GM19238 (cell line): ENCODE results near the gene CNPY1.
"Not testable (repeated sequence)": the region's sequence is repeated elsewhere in the genome, so short reads cannot be mapped to it uniquely, and the experiment has no call there.

Experiments used
- DNase-seq: peaks from one replicate; pipeline ENCODE4 v3.0.0; 2011; ENCODE audit warnings: low spot score; ENCODE audit not compliant: insufficient read length

The CNPY1 gene

DNA sequence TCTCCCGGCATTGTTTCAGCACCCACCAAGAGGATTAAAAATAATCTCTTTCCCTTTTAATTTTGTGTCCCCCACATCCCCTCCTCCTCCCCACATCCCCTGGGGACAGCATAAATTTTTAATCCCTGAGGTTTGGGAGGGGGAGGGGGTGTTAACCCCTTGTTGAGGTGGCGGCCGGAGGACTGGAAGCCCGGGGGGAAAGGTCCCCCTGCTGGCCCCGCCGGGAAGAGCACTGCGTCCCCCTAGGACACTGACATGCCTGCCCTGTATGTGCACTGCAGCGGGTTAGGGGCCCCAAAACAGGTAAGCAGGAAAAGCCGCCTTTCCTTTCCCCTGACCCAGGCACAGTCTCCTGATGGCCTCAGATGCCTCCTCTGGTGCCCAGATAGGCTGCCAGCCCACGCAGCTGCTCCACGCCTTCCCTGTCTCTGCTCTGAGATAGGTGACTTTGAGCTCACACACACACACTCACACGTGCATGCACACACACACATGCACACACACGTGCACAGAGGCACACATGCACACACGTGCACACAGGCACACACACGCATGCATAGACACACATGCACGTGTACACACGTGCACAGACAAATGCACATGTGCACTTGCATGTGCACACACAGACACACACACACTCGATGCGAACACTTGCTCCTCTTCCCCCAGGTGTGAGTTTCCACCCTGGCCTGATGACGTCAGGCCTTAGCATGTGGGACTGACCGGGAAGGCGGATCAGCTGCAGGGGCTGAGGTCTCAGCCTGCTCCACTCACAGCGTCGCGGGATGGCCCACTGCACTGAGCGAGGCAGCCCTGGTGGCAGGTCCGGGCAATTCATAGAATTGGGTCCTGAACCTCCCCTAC lies 12.3 kb downstream of the CNPY1 start:
- peak; percentile 74 for DNase-seq

- DNase-seq, result no peak
Observed at GRCh38 chr7:155533120-155533826, 13.1 kb downstream of the CNPY1 start.

GRCh38 chr7:155532792-155533119 lies 13.6 kb downstream of the CNPY1 start:
- no peak for DNase-seq

DNA sequence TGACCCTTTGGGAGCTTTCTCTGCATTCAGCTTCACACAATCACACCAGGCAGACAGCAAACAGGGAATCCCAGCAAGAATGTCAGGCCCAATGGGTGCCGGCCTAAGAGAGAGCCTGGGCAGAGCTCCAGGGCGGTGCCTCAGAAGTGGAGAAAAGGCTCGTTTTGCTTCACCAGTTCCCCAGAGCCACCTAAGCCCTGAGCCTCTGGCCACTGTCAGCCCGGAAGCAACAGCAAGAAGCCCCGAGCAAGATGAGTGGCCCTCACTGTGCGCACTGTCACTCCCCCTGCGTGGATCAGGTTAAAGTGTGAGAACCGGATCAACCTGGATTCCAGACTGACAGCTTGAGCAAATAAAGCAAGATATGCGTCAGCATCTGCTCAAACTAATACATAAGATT lies 14.7 kb downstream of the CNPY1 start:
- DNase-seq, result no peak

GRCh38 chr7:155530601-155531000 lies 15.8 kb downstream of the CNPY1 start:
- DNase-seq, result no peak

GRCh38 chr7:155529845-155530244 lies 16.5 kb downstream of the CNPY1 start:
- DNase-seq, result no peak

GRCh38 chr7:155529346-155529745 lies 17.0 kb downstream of the CNPY1 start:
- no peak for DNase-seq

GRCh38 chr7:155527664-155528063 lies 18.7 kb downstream of the CNPY1 start:
- no peak for DNase-seq

DNA sequence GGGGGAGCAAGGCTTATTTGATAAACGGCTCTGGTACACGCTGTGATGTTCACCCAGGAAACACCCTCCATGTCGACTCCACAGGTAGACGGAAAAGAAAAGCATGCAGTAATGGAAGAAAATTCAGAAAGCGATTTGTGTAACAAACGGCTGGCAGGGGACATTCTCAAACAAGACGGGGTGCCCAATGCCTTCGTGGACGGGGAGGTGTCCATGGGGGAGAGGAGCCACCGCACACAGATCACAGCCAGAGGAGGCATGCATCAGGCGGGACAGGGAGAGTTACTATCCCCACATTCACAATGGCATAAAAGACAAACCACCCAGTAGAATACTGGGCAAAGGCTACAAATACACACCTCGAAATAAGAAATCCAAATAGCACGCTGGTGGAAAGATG lies 20.1 kb downstream of the CNPY1 start:
- no peak for DNase-seq

DNA sequence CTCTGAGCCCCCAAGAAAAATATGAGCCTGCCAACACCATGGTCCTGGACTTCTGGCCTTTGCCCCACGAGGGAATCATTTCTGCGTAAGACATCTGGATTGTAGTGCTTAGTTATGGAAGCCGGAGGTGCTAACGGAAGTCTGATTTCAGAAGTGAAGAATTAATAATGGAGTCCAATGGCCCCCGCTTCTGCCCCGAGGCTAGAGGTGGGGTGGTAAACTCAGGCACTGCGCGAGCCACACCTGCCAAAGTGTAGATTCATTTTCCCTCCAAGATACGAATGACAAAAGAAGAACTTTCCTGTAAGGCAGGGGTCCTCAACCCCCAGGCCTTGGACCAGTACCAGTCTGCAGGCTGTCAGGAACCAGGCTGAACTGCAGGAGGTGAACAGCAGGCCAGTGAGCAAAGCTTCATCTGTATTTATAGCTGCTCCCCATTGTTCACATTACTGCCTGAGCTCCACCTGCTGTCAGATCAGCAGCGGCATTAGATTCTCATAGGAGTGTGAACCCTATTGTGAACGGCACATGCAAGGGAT lies 22.3 kb downstream of the CNPY1 start:
- DNase-seq, result no peak

DNA sequence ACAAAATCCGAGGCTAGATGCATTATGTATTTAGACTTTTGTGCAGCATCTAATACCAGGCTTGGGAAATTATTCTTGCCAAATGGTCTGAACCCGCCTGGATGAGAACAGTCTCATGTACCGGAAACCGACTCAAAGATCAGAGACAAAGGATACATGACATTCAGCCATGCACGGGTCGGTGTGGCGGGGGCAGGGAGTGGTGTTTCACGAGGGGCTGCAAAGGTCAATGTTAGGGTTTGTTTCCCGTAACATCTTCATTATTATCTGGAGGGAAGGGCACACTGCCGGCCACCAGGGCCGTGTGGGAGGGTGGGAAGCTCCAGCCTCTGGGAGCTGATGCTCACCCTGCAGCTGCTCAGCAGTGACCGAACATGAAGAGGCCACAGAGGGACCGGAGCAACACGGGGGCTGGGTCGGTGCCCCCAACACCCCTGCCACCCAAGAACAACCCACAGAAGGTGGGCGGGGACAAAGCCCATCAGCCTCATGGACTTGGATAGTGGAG lies 23.1 kb downstream of the CNPY1 start:
- no peak for DNase-seq

- no peak for DNase-seq
Observed at GRCh38 chr7:155521743-155522398, 24.5 kb downstream of the CNPY1 start.

DNA sequence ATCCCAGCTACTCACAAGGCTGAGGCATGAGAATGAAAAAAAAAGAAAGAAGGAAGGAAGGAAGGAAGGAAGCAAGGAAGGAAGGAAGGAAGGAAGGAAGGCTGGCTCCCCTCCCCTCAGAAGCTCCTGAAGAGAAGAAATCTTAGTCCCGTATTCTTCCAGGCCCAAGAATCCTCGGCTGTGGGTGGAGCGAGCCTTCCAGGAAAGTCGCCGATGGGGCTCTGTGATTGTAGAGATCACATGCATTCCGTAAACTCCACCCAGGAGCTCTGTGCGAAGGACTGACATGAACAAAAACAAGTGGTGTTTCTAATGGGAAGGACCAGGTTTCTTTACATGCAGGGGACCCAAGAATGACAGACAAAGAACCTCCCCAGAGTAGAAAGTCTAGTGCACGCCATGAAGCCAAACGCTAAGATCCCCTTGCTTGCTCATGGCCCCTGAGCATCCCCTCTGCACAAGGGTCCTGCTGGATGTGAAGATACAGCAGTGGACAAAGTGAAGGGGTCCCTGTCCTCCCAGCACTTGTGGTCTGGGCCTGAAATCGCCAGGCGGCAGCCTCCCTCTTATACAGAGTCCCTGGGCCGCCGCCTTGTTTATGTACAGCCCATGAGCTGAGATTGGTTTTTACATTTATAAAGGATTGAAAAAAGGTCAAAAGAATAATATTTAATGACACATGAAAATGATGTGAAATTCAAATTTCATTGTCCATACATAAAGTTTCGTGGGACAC lies 25.2 kb downstream of the CNPY1 start:
- DNase-seq, result no peak

DNA sequence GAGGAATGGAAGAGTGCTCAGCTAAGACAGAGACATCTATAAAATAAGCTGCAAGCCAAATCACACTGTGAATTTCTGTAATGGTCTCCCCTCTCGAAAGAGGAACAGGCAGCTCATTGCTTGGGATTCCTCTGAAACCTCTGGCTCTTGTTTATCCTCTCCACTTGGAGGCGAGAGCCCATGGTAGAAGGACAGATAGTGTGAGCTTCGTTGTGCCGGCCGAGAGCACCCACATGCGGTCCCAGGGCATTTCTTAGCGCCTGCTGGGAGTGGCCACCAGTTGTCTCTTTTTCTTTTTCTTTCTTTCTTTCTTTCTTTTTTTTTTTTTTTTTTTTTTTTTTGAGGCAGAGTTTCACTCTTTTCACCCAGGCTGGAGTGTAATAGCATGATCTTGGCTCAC lies 26.2 kb downstream of the CNPY1 start:
- no peak for DNase-seq

DNA sequence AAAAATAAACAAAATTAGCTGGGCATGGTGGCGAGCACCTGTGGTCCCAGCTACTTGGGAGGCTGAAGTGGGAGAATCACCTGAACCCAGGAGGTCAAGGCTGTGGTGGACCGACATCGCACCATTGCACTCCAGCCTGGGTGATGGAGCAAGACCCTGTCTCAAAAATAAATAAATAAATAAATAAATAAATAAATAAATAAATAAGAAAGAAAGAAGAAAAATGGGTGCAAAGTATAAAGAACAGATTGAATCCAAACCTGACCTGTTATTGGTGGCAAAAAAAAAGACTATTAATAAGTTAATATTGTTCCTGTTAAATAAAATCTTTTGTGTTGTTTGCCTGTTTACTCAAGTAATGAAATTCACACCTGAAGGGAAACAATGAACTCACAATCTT lies 27.0 kb downstream of the CNPY1 start:
- not testable (repeated sequence) for DNase-seq

GRCh38 chr7:155518633-155519032 lies 27.7 kb downstream of the CNPY1 start:
- DNase-seq, result no peak

GRCh38 chr7:155517969-155518368 lies 28.4 kb downstream of the CNPY1 start:
- DNase-seq, result no peak

GRCh38 chr7:155517452-155517851 lies 28.9 kb downstream of the CNPY1 start:
- no peak for DNase-seq

- DNase-seq, result no peak
Observed at GRCh38 chr7:155516466-155516865, 29.9 kb downstream of the CNPY1 start.

DNA sequence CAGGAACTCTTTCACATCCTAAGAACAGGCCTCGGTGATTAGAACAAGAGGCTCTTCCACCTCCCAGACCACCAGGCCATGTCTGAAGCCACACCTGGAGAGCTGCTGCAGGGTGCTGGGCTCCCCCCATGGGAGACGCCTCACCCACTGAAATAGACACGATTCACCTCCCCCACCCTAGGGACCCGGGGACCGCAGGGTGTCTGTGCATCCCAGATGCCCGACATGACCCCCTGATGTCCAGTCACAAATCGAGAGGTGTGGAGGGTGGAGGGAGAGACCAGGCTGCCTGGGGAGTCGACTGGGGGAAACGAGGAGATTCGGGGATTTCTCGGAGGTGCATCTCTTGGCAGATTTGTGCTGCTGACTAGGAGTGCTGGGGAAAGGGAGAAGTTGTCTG lies 31.0 kb downstream of the CNPY1 start:
- DNase-seq, result no peak

GRCh38 chr7:155514296-155514695 lies 32.1 kb downstream of the CNPY1 start:
- no peak for DNase-seq
